ENCODE measurements around the gene WDR18. TPM values are rescaled to one million over a fixed set of nuclear protein-coding genes. Genes with fewer than 3 reads are reported as not detected.
A peak's percentile ranks its signal among the peaks of the same experiment; 100 is the strongest.

The WDR18 gene
- total RNA-seq, 1 donor from 2014 or later, result 66.5 TPM

DNA sequence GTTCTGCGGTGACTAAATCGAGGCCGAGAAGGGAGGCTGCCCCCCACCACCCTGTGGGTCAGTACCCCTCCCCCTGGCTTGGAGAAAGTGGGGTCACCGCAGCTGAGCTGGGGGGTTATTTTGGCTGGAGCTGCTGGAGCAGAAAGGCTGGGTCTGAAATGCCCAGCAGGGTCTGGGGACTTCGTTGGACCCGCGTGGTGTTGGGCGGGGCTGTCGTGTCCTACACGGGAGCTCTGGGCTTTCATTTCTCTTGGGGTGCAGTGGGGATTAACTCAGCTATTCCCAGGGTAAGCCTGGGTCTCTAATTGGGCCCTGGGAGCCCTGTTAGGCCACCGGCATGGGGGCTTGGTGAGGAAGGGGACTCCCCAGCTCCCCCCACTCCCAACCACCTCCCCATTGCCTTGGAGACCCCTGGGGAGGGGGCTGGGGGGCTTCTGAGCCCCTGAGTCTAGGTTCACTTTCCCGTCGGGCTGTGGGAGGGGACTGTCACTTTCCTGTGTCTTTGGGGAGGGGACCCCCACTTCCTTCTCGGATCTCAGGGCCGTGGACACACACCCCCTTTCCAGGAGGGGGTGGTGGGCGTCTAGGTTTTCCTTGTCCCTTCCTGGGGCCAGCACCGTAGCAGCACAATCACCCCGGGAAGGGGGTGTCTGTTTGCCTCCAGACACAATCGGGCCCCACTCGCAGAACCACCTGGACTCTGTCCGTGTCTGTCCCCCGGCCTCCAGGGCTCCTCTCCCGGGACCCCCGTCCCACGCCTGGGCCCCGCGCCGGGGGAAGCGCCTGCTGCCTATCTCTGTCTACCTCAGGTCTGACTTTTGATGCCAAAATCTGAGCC, 10.2 kb upstream of the WDR18 start:
- ATAC-seq (ENCODE audit: low read depth) (no peak), DNase-seq (no peak)
- Mint-ChIP-seq H3K4me3 (no peak overlapping the region), H3K27ac (no peak overlapping the region), H3K36me3 (ENCODE audit: low read depth) (peaks cover 18% of the 10 kb centered on the region), H3K9me3 (peaks cover 3% of the 10 kb centered on the region), H3K27me3 (no peaks in the 10 kb centered on the region), H3K4me1 (no peaks in the 10 kb centered on the region)
- TF ChIP-seq, protein P1, sequence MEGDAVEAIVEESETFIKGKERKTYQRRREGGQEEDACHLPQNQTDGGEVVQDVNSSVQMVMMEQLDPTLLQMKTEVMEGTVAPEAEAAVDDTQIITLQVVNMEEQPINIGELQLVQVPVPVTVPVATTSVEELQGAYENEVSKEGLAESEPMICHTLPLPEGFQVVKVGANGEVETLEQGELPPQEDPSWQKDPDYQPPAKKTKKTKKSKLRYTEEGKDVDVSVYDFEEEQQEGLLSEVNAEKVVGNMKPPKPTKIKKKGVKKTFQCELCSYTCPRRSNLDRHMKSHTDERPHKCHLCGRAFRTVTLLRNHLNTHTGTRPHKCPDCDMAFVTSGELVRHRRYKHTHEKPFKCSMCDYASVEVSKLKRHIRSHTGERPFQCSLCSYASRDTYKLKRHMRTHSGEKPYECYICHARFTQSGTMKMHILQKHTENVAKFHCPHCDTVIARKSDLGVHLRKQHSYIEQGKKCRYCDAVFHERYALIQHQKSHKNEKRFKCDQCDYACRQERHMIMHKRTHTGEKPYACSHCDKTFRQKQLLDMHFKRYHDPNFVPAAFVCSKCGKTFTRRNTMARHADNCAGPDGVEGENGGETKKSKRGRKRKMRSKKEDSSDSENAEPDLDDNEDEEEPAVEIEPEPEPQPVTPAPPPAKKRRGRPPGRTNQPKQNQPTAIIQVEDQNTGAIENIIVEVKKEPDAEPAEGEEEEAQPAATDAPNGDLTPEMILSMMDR (IDR thresholded peaks at IDR 0.05), result no peak
- intact Hi-C loops (cut with micrococcal nuclease), result no loop called here
- CTCF ChIA-PET, result no interaction called here
- POLR2A ChIA-PET, result no interaction called here

DNA sequence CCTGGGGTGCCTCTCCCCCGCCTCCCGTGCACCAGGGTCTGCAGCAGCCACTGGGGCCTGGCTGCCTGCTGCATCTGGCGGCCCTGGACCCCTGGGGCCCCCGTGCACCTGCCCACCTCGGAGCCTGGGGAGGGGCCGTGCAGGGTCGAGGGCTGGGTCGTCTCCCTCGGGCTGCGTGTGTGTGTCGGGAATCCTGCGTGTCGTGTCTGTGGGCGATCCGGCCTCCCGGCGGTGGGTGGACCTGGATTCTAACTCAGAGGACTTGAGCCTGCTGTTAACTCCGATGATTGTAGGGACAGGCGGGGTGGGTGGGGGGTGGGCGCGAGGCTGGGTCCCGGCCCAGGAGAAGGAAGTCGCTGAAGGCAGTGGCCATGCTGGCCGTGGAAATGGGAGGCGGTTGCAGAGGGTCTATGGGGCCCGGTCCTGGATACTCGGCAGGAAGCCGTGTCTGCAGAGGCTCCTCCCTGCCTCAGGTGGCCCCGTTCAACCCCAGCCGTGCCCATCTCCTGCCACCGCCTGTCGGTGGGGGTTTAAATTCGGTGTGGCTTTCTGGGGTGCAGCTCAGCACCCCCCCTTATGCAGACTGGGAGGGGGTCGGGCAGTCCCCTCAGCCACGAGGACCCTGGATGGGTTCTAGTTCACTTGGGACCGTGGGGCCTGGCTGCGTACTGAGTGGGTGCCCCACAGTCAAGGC, 9.4 kb upstream of the WDR18 start:
- TF ChIP-seq, protein P1 (IDR thresholded peaks at IDR 0.05), result no peak
- peaks cover 18% of the 10 kb centered on the region for H3K36me3 Mint-ChIP-seq (ENCODE audit: low read depth)
- H3K4me1 Mint-ChIP-seq, result peaks cover 2% of the 10 kb centered on the region
- no peak overlapping the region for H3K27ac Mint-ChIP-seq
- peaks cover 3% of the 10 kb centered on the region for H3K9me3 Mint-ChIP-seq
- H3K4me3 Mint-ChIP-seq, result no peak overlapping the region
- no peaks in the 10 kb centered on the region for H3K27me3 Mint-ChIP-seq
- ChIA-PET CTCF (no interaction called here), POLR2A (no interaction called here)
- DNase-seq, result no peak
- no peak for ATAC-seq (ENCODE audit: low read depth)
- intact Hi-C loops (cut with micrococcal nuclease), result no loop called here

- intact Hi-C loops (cut with micrococcal nuclease), result no loop called here
- Mint-ChIP-seq H3K4me3 (no peak overlapping the region), H3K36me3 (ENCODE audit: low read depth) (peaks cover 8% of the 10 kb centered on the region), H3K27ac (peak overlapping the region; percentile 30), H3K4me1 (peaks cover 2% of the 10 kb centered on the region), H3K9me3 (no peaks in the 10 kb centered on the region), H3K27me3 (no peaks in the 10 kb centered on the region)
- TF ChIP-seq, protein P1 (IDR thresholded peaks at IDR 0.05), result no peak
- ATAC-seq (ENCODE audit: low read depth) (no peak), DNase-seq (no peak)
- ChIA-PET POLR2A (interaction anchor here (0.7 to 1.2 kb wide), 2 partner anchors 29 to 397 kb away, joined by 3 to 5 read pairs; no protein-coding TSS in a partner anchor), CTCF (no interaction called here)
Measured at GRCh38 chr19:976476-976875, 7.7 kb upstream of the WDR18 start.

- Mint-ChIP-seq H3K4me3 (no peak overlapping the region), H3K27me3 (no peaks in the 10 kb centered on the region), H3K4me1 (peaks cover 2% of the 10 kb centered on the region), H3K36me3 (ENCODE audit: low read depth) (peaks cover 7% of the 10 kb centered on the region), H3K27ac (no peak overlapping the region), H3K9me3 (no peaks in the 10 kb centered on the region)
- no peak for ATAC-seq (ENCODE audit: low read depth)
- POLR2A ChIA-PET, result interaction anchor here (1.2 kb wide), 1 partner anchor 29 kb away, joined by 3 read pairs; no protein-coding TSS in a partner anchor
- TF ChIP-seq, protein P1 (IDR thresholded peaks at IDR 0.05), result no peak
- intact Hi-C loops (cut with micrococcal nuclease), result no loop called here
- no peak for DNase-seq
- CTCF ChIA-PET, result no interaction called here
Measured at GRCh38 chr19:977058-977464, 7.1 kb upstream of the WDR18 start.

GRCh38 chr19:979318-979741, 4.8 kb upstream of the WDR18 start:
- H3K4me3 Mint-ChIP-seq, result no peak overlapping the region
- TF ChIP-seq, protein P1 (IDR thresholded peaks at IDR 0.05), result no peak
- no peaks in the 10 kb centered on the region for H3K27me3 Mint-ChIP-seq
- ATAC-seq (ENCODE audit: low read depth), result no peak
- H3K4me1 Mint-ChIP-seq, result peaks cover 6% of the 10 kb centered on the region
- DNase-seq, result no peak
- POLR2A ChIA-PET, result no interaction called here
- H3K9me3 Mint-ChIP-seq, result no peaks in the 10 kb centered on the region
- intact Hi-C loops (cut with micrococcal nuclease), result no loop called here
- peaks cover 2% of the 10 kb centered on the region for H3K36me3 Mint-ChIP-seq (ENCODE audit: low read depth)
- CTCF ChIA-PET, result no interaction called here
- no peak overlapping the region for H3K27ac Mint-ChIP-seq
